IPS-15b (cell line): ENCODE measurements around the gene CCSER1.
"Not testable (repeated sequence)": the region's sequence is repeated elsewhere in the genome, so short reads cannot be mapped to it uniquely, and the experiment has no call there.

ENCODE experiments used
- H3K27me3 ChIP-seq: one replicate; pipeline ENCODE4 v1.6.1; 2013; ENCODE audit warnings: low read length; ENCODE audit not compliant: control insufficient read depth, insufficient read depth
- H3K36me3 ChIP-seq: one replicate; pipeline ENCODE4 v1.6.1; 2013; ENCODE audit warnings: low read length; ENCODE audit not compliant: control insufficient read depth, insufficient read depth
- H3K4me1 ChIP-seq: one replicate; pipeline ENCODE4 v1.6.1; 2013; ENCODE audit warnings: mild to moderate bottlenecking, low read length; ENCODE audit not compliant: control insufficient read depth, insufficient read depth
- H3K4me3 ChIP-seq: one replicate; pipeline ENCODE4 v1.5.1; 2013; ENCODE audit warnings: low read depth, low read length
- H3K9ac ChIP-seq: one replicate; pipeline ENCODE4 v1.6.1; 2013; ENCODE audit warnings: low read depth, mild to moderate bottlenecking, low read length
- H3K9me3 ChIP-seq: one replicate; pipeline ENCODE4 v1.6.1; 2013; ENCODE audit warnings: mild to moderate bottlenecking, low read length; ENCODE audit not compliant: control insufficient read depth, insufficient read depth

The CCSER1 gene

GRCh38 chr4:90317785-90318184 lies 190.6 kb downstream of the CCSER1 start:
- H3K9me3 ChIP-seq: no peaks in the 10 kb centered on the region
- H3K4me3 ChIP-seq: no peak overlapping the region
- H3K27me3 ChIP-seq: no peaks in the 10 kb centered on the region
- H3K4me1 ChIP-seq: no peaks in the 10 kb centered on the region
- H3K36me3 ChIP-seq: no peaks in the 10 kb centered on the region
- H3K9ac ChIP-seq: no peak overlapping the region

- H3K4me1 ChIP-seq: no peaks in the 10 kb centered on the region
- no peaks in the 10 kb centered on the region for H3K36me3 ChIP-seq
- no peaks in the 10 kb centered on the region for H3K9me3 ChIP-seq
- no peak overlapping the region for H3K4me3 ChIP-seq
- H3K27me3 ChIP-seq: no peaks in the 10 kb centered on the region
- H3K9ac ChIP-seq: no peak overlapping the region
Measured at GRCh38 chr4:90318193-90318592, 191.0 kb downstream of the CCSER1 start.

- Histone ChIP-seq H3K9ac (no peak overlapping the region), H3K9me3 (no peaks in the 10 kb centered on the region), H3K4me1 (no peaks in the 10 kb centered on the region), H3K36me3 (no peaks in the 10 kb centered on the region), H3K4me3 (no peak overlapping the region), H3K27me3 (no peaks in the 10 kb centered on the region)
Measured at GRCh38 chr4:90328558-90328957, 201.4 kb downstream of the CCSER1 start.

DNA sequence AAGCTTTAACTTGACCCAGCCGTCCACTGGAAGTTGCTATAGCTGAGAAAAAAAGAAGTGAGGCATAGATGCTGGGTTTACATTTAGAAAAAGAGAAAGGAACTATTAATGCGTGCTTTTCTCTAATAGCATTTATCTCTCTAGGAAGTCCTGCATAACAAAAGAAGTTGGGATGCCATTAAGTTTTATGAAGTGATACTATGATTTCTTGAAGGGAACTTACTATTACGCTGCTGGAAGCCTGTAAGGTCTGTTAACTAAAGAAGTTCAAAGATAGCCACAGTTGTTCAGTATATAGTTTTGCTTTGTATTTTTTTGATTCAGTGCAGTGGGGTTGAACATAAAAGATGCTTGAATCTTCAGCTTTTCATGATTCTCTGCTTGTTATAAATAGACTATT lies 203.4 kb downstream of the CCSER1 start:
- Histone ChIP-seq H3K4me3 (no peak overlapping the region), H3K27me3 (no peaks in the 10 kb centered on the region), H3K9ac (no peak overlapping the region), H3K4me1 (no peaks in the 10 kb centered on the region), H3K36me3 (no peaks in the 10 kb centered on the region), H3K9me3 (no peaks in the 10 kb centered on the region)

GRCh38 chr4:90345549-90346215 lies 218.5 kb downstream of the CCSER1 start:
- H3K4me1 ChIP-seq: no peaks in the 10 kb centered on the region
- no peak overlapping the region for H3K4me3 ChIP-seq
- H3K27me3 ChIP-seq: no peaks in the 10 kb centered on the region
- no peaks in the 10 kb centered on the region for H3K36me3 ChIP-seq
- no peaks in the 10 kb centered on the region for H3K9me3 ChIP-seq
- H3K9ac ChIP-seq: no peak overlapping the region

DNA sequence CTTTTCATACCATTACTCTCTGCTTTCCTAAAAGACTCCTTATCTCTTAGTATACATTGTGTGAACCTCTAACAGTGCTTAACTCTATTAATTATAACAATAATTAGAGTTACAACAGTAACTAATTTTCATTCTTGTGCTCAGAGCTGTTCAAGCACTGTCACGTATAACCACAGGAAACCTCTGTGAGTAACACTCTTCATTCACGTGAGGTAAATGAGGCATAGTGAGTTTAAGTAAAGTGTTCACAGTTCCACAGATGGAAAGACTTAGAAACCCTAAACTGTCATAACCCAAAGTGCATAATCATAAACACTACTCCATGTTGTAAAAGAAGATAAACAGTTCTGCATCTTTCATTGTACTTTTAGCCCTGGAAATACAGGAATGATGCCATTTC lies 222.4 kb downstream of the CCSER1 start:
- Histone ChIP-seq H3K36me3 (no peaks in the 10 kb centered on the region), H3K4me1 (no peaks in the 10 kb centered on the region), H3K9ac (no peak overlapping the region), H3K27me3 (no peaks in the 10 kb centered on the region), H3K9me3 (no peaks in the 10 kb centered on the region), H3K4me3 (no peak overlapping the region)

DNA sequence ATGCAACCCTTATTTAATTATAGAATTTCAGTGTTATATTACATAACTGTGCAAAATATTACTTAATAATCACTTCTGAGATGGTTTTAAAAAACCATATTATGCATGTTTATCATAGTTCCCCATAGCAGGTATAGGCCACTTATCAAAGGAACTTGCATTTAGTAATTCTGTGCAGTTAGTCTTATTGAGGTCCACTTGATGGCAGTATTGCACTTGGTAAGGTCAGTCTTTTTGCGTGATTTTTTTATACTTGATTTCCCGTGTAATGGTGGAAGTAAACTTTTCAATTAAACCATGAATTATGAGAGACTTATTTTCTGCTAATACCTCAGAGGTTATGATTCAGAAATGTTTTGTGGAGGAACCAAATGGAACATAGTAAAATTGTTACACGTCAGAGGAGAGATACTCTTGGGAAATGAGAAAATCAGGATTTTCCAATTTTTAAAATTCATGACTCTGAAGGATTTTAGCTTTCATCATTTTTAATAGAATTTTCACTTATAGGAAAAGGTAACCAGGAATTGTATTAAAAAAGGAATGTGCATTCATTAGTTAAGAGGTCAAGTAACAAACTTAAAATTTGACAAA lies 230.0 kb downstream of the CCSER1 start:
- no peaks in the 10 kb centered on the region for H3K27me3 ChIP-seq
- no peaks in the 10 kb centered on the region for H3K4me1 ChIP-seq
- no peaks in the 10 kb centered on the region for H3K36me3 ChIP-seq
- H3K9me3 ChIP-seq: no peaks in the 10 kb centered on the region
- H3K9ac ChIP-seq: no peak overlapping the region
- no peak overlapping the region for H3K4me3 ChIP-seq

GRCh38 chr4:90375081-90375480 lies 247.9 kb downstream of the CCSER1 start:
- Histone ChIP-seq H3K4me1 (no peaks in the 10 kb centered on the region), H3K4me3 (no peak overlapping the region), H3K36me3 (no peaks in the 10 kb centered on the region), H3K9me3 (no peaks in the 10 kb centered on the region), H3K9ac (no peak overlapping the region), H3K27me3 (no peaks in the 10 kb centered on the region)

- Histone ChIP-seq H3K4me1 (no peaks in the 10 kb centered on the region), H3K9ac (no peak overlapping the region), H3K9me3 (no peaks in the 10 kb centered on the region), H3K36me3 (no peaks in the 10 kb centered on the region), H3K4me3 (no peak overlapping the region), H3K27me3 (no peaks in the 10 kb centered on the region)
Measured at GRCh38 chr4:90393215-90393614, 266.0 kb downstream of the CCSER1 start.

DNA sequence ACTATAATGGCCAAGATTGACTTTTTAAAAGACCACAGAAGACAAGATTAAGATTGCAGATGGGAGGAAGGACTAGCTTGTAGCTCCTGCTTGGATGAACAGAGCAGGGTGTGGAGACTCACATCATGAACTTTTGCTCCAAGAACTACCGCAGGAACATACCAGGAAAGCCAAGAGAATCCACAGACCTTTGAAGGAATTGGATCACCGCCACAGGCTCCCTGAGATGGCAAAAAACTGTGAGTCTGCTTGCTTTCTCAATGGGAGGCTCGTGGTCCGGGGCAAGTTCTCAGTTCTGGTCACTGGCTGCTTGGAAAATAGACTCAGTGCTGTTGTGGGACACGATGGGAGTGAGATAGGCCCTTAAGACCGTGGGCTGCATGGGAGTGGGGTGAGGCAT lies 276.6 kb downstream of the CCSER1 start:
- Histone ChIP-seq H3K4me3 (no peak overlapping the region), H3K27me3 (no peaks in the 10 kb centered on the region), H3K4me1 (no peaks in the 10 kb centered on the region), H3K9ac (no peak overlapping the region), H3K36me3 (no peaks in the 10 kb centered on the region), H3K9me3 (no peaks in the 10 kb centered on the region)

- not testable (repeated sequence) for H3K9me3 ChIP-seq, H3K9ac ChIP-seq, H3K4me1 ChIP-seq, H3K36me3 ChIP-seq, H3K27me3 ChIP-seq, H3K4me3 ChIP-seq
Measured at GRCh38 chr4:90407897-90408296, 280.7 kb downstream of the CCSER1 start.

GRCh38 chr4:90412786-90413185 lies 285.6 kb downstream of the CCSER1 start:
- H3K4me3 ChIP-seq, H3K9ac ChIP-seq, H3K36me3 ChIP-seq, H3K9me3 ChIP-seq, H3K4me1 ChIP-seq, H3K27me3 ChIP-seq: not testable (repeated sequence)
